Mesendoderm (in vitro differentiated cells): ENCODE measurements around the gene ADAMTS19.

Experiments used
- DNase-seq: peaks from one replicate; pipeline ENCODE4 v3.0.0; 2013
- H2AK5ac ChIP-seq: 2 replicates; pipeline ENCODE4 v1.6.1; 2013; ENCODE audit warnings: low read length, inconsistent platforms
- H2BK120ac ChIP-seq: 2 replicates; pipeline ENCODE4 v1.6.1; 2013; ENCODE audit warnings: low read depth, mild to moderate bottlenecking, low read length, moderate library complexity, mixed read lengths
- H2BK15ac ChIP-seq: replicated peaks from 2 replicates; pipeline ENCODE4 v1.6.1; 2013; ENCODE audit warnings: low read depth, mild to moderate bottlenecking, moderate library complexity
- H2BK5ac ChIP-seq: 2 replicates; pipeline ENCODE4 v1.6.1; 2013; ENCODE audit warnings: low read length, inconsistent platforms
- H3K18ac ChIP-seq: 2 replicates; pipeline ENCODE4 v1.6.1; 2013; ENCODE audit warnings: mild to moderate bottlenecking, low read length, mixed read lengths
- H3K23ac ChIP-seq: one replicate; pipeline ENCODE4 v1.6.1; 2013; ENCODE audit warnings: low read length
- H3K27ac ChIP-seq: 2 replicates; pipeline ENCODE4 v1.5.1; 2013; ENCODE audit warnings: low read depth, mild to moderate bottlenecking, inconsistent platforms, low read length, moderate library complexity
- H3K27me3 ChIP-seq: 2 replicates; pipeline ENCODE4 v1.6.1; 2013; ENCODE audit warnings: low read length, control low read depth, mild to moderate bottlenecking, inconsistent platforms; ENCODE audit not compliant: insufficient read depth, poor library complexity
- H3K36me3 ChIP-seq: 2 replicates; pipeline ENCODE4 v1.6.1; 2013; ENCODE audit warnings: low read length, inconsistent platforms; ENCODE audit not compliant: control insufficient read depth, insufficient read depth
- H3K4ac ChIP-seq: one replicate; pipeline ENCODE4 v1.6.1; 2013; ENCODE audit warnings: low read depth, mild to moderate bottlenecking, low read length, moderate library complexity
- H3K4me1 ChIP-seq: 2 replicates; pipeline ENCODE4 v1.6.1; 2013; ENCODE audit warnings: low read depth, low read length, inconsistent platforms; ENCODE audit not compliant: control insufficient read depth
- H3K4me2 ChIP-seq: 2 replicates; pipeline ENCODE4 v1.6.1; 2013; ENCODE audit warnings: low read length
- H3K4me3 ChIP-seq: 2 replicates; pipeline ENCODE4 v1.5.1; 2013; ENCODE audit warnings: mild to moderate bottlenecking, low read length
- H3K56ac ChIP-seq: one replicate; pipeline ENCODE4 v1.6.1; 2013; ENCODE audit warnings: low read length
- H3K79me1 ChIP-seq: 2 replicates; pipeline ENCODE4 v1.6.1; 2013; ENCODE audit warnings: low read length, inconsistent platforms
- H3K79me2 ChIP-seq: 2 replicates; pipeline ENCODE4 v1.6.1; 2013; ENCODE audit warnings: mild to moderate bottlenecking, low read length; ENCODE audit not compliant: control insufficient read depth, insufficient read depth
- H3K9ac ChIP-seq: 2 replicates; pipeline ENCODE4 v1.6.1; 2013; ENCODE audit warnings: low read length, inconsistent platforms
- H4K5ac ChIP-seq: one replicate; pipeline ENCODE4 v1.6.1; 2013; ENCODE audit warnings: low read length
- H4K8ac ChIP-seq: one replicate; pipeline ENCODE4 v1.6.1; 2013; ENCODE audit warnings: low read depth, mild to moderate bottlenecking, control low read depth, low read length, moderate library complexity
- WGBS: extraction: QIAGEN DNeasy Blood & Tissue Kit; methylation state at CpG from one replicate; pipeline ENCODE4 v1.1.7; 2013; ENCODE audit warnings: low lambda C conversion rate, missing lambda C conversion rate; ENCODE audit not compliant: insufficient coverage; ENCODE audit errors: extremely low coverage; 5-methylcytosine and 5-hydroxymethylcytosine counted together

The ADAMTS19 gene

GRCh38 chr5:129696636-129697035, 236.5 kb downstream of the ADAMTS19 start:
- no peak overlapping the region for H2AK5ac ChIP-seq
- H2BK15ac ChIP-seq, result no peak overlapping the region
- H3K9ac ChIP-seq, result no peak overlapping the region
- H2BK5ac ChIP-seq, result no peak overlapping the region
- H4K8ac ChIP-seq, result no peak overlapping the region
- H3K18ac ChIP-seq, result no peak overlapping the region
- no peaks in the 10 kb centered on the region for H3K79me2 ChIP-seq
- H4K5ac ChIP-seq, result no peak overlapping the region
- no peak overlapping the region for H3K4me2 ChIP-seq
- H3K79me1 ChIP-seq, result no peaks in the 10 kb centered on the region
- H3K56ac ChIP-seq, result no peak overlapping the region
- H3K27ac ChIP-seq, result no peak overlapping the region
- no peak overlapping the region for H3K4me3 ChIP-seq
- no peak overlapping the region for H3K23ac ChIP-seq
- no peaks in the 10 kb centered on the region for H3K27me3 ChIP-seq
- H3K4ac ChIP-seq, result no peak overlapping the region
- DNase-seq, result peak; percentile 10
- H3K4me1 ChIP-seq, result no peaks in the 10 kb centered on the region
- H2BK120ac ChIP-seq, result no peak overlapping the region
- no peaks in the 10 kb centered on the region for H3K36me3 ChIP-seq

GRCh38 chr5:129698661-129699060, 238.6 kb downstream of the ADAMTS19 start:
- DNase-seq, result no peak
- H2BK15ac ChIP-seq, result no peak overlapping the region
- no peak overlapping the region for H2BK120ac ChIP-seq
- H3K36me3 ChIP-seq, result no peaks in the 10 kb centered on the region
- H3K79me1 ChIP-seq, result no peaks in the 10 kb centered on the region
- H3K23ac ChIP-seq, result no peak overlapping the region
- H2BK5ac ChIP-seq, result no peak overlapping the region
- H3K27ac ChIP-seq, result no peak overlapping the region
- no peak overlapping the region for H3K18ac ChIP-seq
- no peak overlapping the region for H3K4me3 ChIP-seq
- H4K8ac ChIP-seq, result no peak overlapping the region
- H3K79me2 ChIP-seq, result no peaks in the 10 kb centered on the region
- H4K5ac ChIP-seq, result no peak overlapping the region
- H3K9ac ChIP-seq, result no peak overlapping the region
- no peaks in the 10 kb centered on the region for H3K27me3 ChIP-seq
- no peak overlapping the region for H3K56ac ChIP-seq
- H3K4ac ChIP-seq, result no peak overlapping the region
- H3K4me1 ChIP-seq, result no peaks in the 10 kb centered on the region
- H2AK5ac ChIP-seq, result no peak overlapping the region
- no peak overlapping the region for H3K4me2 ChIP-seq

GRCh38 chr5:129716235-129716634, 256.1 kb downstream of the ADAMTS19 start:
- H3K27me3 ChIP-seq, result no peaks in the 10 kb centered on the region
- H2AK5ac ChIP-seq, result no peak overlapping the region
- H3K56ac ChIP-seq, result no peak overlapping the region
- H4K5ac ChIP-seq, result no peak overlapping the region
- H3K18ac ChIP-seq, result no peak overlapping the region
- H3K79me1 ChIP-seq, result no peaks in the 10 kb centered on the region
- H4K8ac ChIP-seq, result no peak overlapping the region
- no peak overlapping the region for H3K9ac ChIP-seq
- no peak overlapping the region for H3K4me2 ChIP-seq
- H3K79me2 ChIP-seq, result no peaks in the 10 kb centered on the region
- H2BK5ac ChIP-seq, result no peak overlapping the region
- H3K4ac ChIP-seq, result no peak overlapping the region
- no peak overlapping the region for H2BK15ac ChIP-seq
- DNase-seq, result no peak
- WGBS, result no CpG with 5 or more reads among the region's 1 CpG
- no peaks in the 10 kb centered on the region for H3K36me3 ChIP-seq
- H3K4me1 ChIP-seq, result no peaks in the 10 kb centered on the region
- H3K27ac ChIP-seq, result no peak overlapping the region
- H3K4me3 ChIP-seq, result no peak overlapping the region
- H3K23ac ChIP-seq, result no peak overlapping the region
- no peak overlapping the region for H2BK120ac ChIP-seq

- no peak overlapping the region for H2BK15ac ChIP-seq
- WGBS, result no CpG with 5 or more reads among the region's 5 CpGs
Observed at GRCh38 chr5:129716651-129717050, 256.6 kb downstream of the ADAMTS19 start.

GRCh38 chr5:129717751-129718310, 257.7 kb downstream of the ADAMTS19 start:
- Histone ChIP-seq H3K18ac (no peak overlapping the region), H3K79me1 (no peaks in the 10 kb centered on the region), H4K5ac (no peak overlapping the region), H3K79me2 (no peaks in the 10 kb centered on the region), H3K36me3 (no peaks in the 10 kb centered on the region), H3K9ac (no peak overlapping the region), H4K8ac (no peak overlapping the region), H2BK120ac (no peak overlapping the region), H3K27ac (no peak overlapping the region), H3K23ac (no peak overlapping the region), H2BK15ac (no peak overlapping the region), H3K56ac (no peak overlapping the region), H2BK5ac (no peak overlapping the region), H3K27me3 (no peaks in the 10 kb centered on the region), H3K4ac (no peak overlapping the region), H3K4me1 (no peaks in the 10 kb centered on the region), H2AK5ac (no peak overlapping the region), H3K4me2 (no peak overlapping the region), H3K4me3 (no peak overlapping the region)
- DNase-seq, result no peak

More at GRCh38 chr5:129716651-129717050, 256.6 kb downstream of the ADAMTS19 start:
- no peak overlapping the region for H4K5ac ChIP-seq
- no peak overlapping the region for H3K4me3 ChIP-seq
- H4K8ac ChIP-seq, result no peak overlapping the region
- DNase-seq, result peak; percentile 37
- no peaks in the 10 kb centered on the region for H3K79me2 ChIP-seq
- no peak overlapping the region for H2BK120ac ChIP-seq
- no peak overlapping the region for H3K9ac ChIP-seq
- H3K79me1 ChIP-seq, result no peaks in the 10 kb centered on the region
- H2BK5ac ChIP-seq, result no peak overlapping the region
- H3K27ac ChIP-seq, result no peak overlapping the region
- H3K56ac ChIP-seq, result no peak overlapping the region
- H3K4ac ChIP-seq, result no peak overlapping the region
- H3K4me2 ChIP-seq, result no peak overlapping the region
- no peaks in the 10 kb centered on the region for H3K27me3 ChIP-seq
- H2AK5ac ChIP-seq, result no peak overlapping the region
- H3K18ac ChIP-seq, result no peak overlapping the region
- no peaks in the 10 kb centered on the region for H3K36me3 ChIP-seq
- no peak overlapping the region for H3K23ac ChIP-seq
- H3K4me1 ChIP-seq, result no peaks in the 10 kb centered on the region

- Histone ChIP-seq H3K56ac (no peak overlapping the region), H3K23ac (no peak overlapping the region), H3K27me3 (no peaks in the 10 kb centered on the region), H3K4ac (no peak overlapping the region), H3K4me1 (no peaks in the 10 kb centered on the region), H3K79me2 (no peaks in the 10 kb centered on the region), H3K36me3 (no peaks in the 10 kb centered on the region), H3K27ac (no peak overlapping the region), H2BK15ac (no peak overlapping the region), H3K4me2 (no peak overlapping the region), H4K5ac (no peak overlapping the region), H3K18ac (no peak overlapping the region), H2BK120ac (no peak overlapping the region), H3K9ac (no peak overlapping the region), H3K79me1 (no peaks in the 10 kb centered on the region), H3K4me3 (no peak overlapping the region), H4K8ac (no peak overlapping the region), H2BK5ac (no peak overlapping the region), H2AK5ac (no peak overlapping the region)
- no CpG with 5 or more reads among the region's 1 CpG for WGBS
- no peak for DNase-seq
Observed at GRCh38 chr5:129718471-129719090, 258.5 kb downstream of the ADAMTS19 start.
